ENCODE data around the gene SLC30A10.
"Not testable (repeated sequence)": the region's sequence is repeated elsewhere in the genome, so short reads cannot be mapped to it uniquely, and the experiment has no call there.

Gene SLC30A10

GRCh38 chr1:219898375-219898774 is 30.0 kb downstream of the SLC30A10 start:
- Histone ChIP-seq H3K36me3 (no peaks in the 10 kb centered on the region), H3K9me3 (ENCODE audit: severe bottlenecking) (no peaks in the 10 kb centered on the region), H3K27ac (no peak overlapping the region), H3K4me3 (ENCODE audit: low read depth, low read length) (no peak overlapping the region), H3K27me3 (ENCODE audit: insufficient read depth, low read depth, severe bottlenecking) (no peaks in the 10 kb centered on the region)
- DNase-seq = no peak
- TF ChIP-seq CTCF (IDR thresholded peaks at IDR 0.05; ENCODE audit: low read depth, low read length) = no peak

- Histone ChIP-seq H3K9me3 (ENCODE audit: severe bottlenecking) (no peaks in the 10 kb centered on the region), H3K4me3 (ENCODE audit: low read depth, low read length) (no peak overlapping the region), H3K27me3 (ENCODE audit: insufficient read depth, low read depth, severe bottlenecking) (no peaks in the 10 kb centered on the region), H3K27ac (no peak overlapping the region), H3K36me3 (no peaks in the 10 kb centered on the region)
- no peak for TF ChIP-seq CTCF (IDR thresholded peaks at IDR 0.05; ENCODE audit: low read depth, low read length)
- no peak for DNase-seq
Measured at GRCh38 chr1:219897914-219898313, 30.4 kb downstream of the SLC30A10 start.

- not testable (repeated sequence) for H3K27ac ChIP-seq; H3K36me3 ChIP-seq; H3K27me3 ChIP-seq (ENCODE audit: insufficient read depth, low read depth, severe bottlenecking); H3K4me3 ChIP-seq (ENCODE audit: low read depth, low read length); DNase-seq; H3K9me3 ChIP-seq (ENCODE audit: severe bottlenecking)
Measured at GRCh38 chr1:219892271-219892670, 36.1 kb downstream of the SLC30A10 start.

- H3K27me3 ChIP-seq (ENCODE audit: insufficient read depth, low read depth, severe bottlenecking); H3K27ac ChIP-seq; DNase-seq; H3K36me3 ChIP-seq; H3K4me3 ChIP-seq (ENCODE audit: low read depth, low read length); H3K9me3 ChIP-seq (ENCODE audit: severe bottlenecking): not testable (repeated sequence)
Measured at GRCh38 chr1:219891846-219892245, 36.5 kb downstream of the SLC30A10 start.

- H3K9me3 ChIP-seq (ENCODE audit: severe bottlenecking); H3K4me3 ChIP-seq (ENCODE audit: low read depth, low read length); DNase-seq; H3K27me3 ChIP-seq (ENCODE audit: insufficient read depth, low read depth, severe bottlenecking); H3K27ac ChIP-seq; H3K36me3 ChIP-seq: not testable (repeated sequence)
Measured at GRCh38 chr1:219888667-219889066, 39.7 kb downstream of the SLC30A10 start.

GRCh38 chr1:219885680-219886079 is 42.7 kb downstream of the SLC30A10 start:
- no peaks in the 10 kb centered on the region for H3K9me3 ChIP-seq (ENCODE audit: severe bottlenecking)
- no peaks in the 10 kb centered on the region for H3K36me3 ChIP-seq
- no peak overlapping the region for H3K27ac ChIP-seq
- H3K4me3 ChIP-seq (ENCODE audit: low read depth, low read length) = no peak overlapping the region
- no peaks in the 10 kb centered on the region for H3K27me3 ChIP-seq (ENCODE audit: insufficient read depth, low read depth, severe bottlenecking)
- TF ChIP-seq CTCF (IDR thresholded peaks at IDR 0.05; ENCODE audit: low read depth, low read length) = no peak
- no peak for DNase-seq

GRCh38 chr1:219883400-219884332 is 44.7 kb downstream of the SLC30A10 start:
- Histone ChIP-seq H3K4me3 (ENCODE audit: low read depth, low read length) (no peak overlapping the region), H3K27ac (no peak overlapping the region), H3K36me3 (no peaks in the 10 kb centered on the region), H3K9me3 (ENCODE audit: severe bottlenecking) (no peaks in the 10 kb centered on the region), H3K27me3 (ENCODE audit: insufficient read depth, low read depth, severe bottlenecking) (no peaks in the 10 kb centered on the region)
- TF ChIP-seq CTCF (IDR thresholded peaks at IDR 0.05; ENCODE audit: low read depth, low read length) = no peak
- no peak for DNase-seq
